Stimulated activated naive CD8-positive, alpha-beta T cell treated with anti-CD3 and anti-CD28 coated beads, Interleukin-15, Interleukin-2, amounts not matched to agents 100 ng/mL and 50 ng/mL, for 24 hours (primary cell): ENCODE measurements around the gene NDE1.
A peak's percentile ranks its signal among the peaks of the same experiment; 100 is the strongest.

Source experiments
- H3K27ac Mint-ChIP-seq: one replicate; pipeline ENCODE4 v1.8.0; 2021; ENCODE audit warnings: mild to moderate bottlenecking, mixed read lengths
- H3K27me3 Mint-ChIP-seq: one replicate; pipeline ENCODE4 v1.8.0; 2021; ENCODE audit warnings: mixed read lengths
- H3K36me3 Mint-ChIP-seq: one replicate; pipeline ENCODE4 v1.8.0; 2021; ENCODE audit warnings: low read depth, mixed read lengths
- H3K4me1 Mint-ChIP-seq: one replicate; pipeline ENCODE4 v1.8.0; 2021; ENCODE audit warnings: low read depth, mixed read lengths
- H3K4me3 Mint-ChIP-seq: one replicate; pipeline ENCODE4 v1.8.0; 2021; ENCODE audit warnings: mild to moderate bottlenecking, mixed read lengths
- H3K9me3 Mint-ChIP-seq: one replicate; pipeline ENCODE4 v1.8.0; 2021; ENCODE audit warnings: mixed read lengths

The NDE1 gene

GRCh38 chr16:15613676-15614075 lies 36.4 kb upstream of the NDE1 start:
- Mint-ChIP-seq H3K36me3 (peaks cover 69% of the 10 kb centered on the region), H3K9me3 (no peaks in the 10 kb centered on the region), H3K4me1 (peaks cover 8% of the 10 kb centered on the region), H3K27me3 (no peaks in the 10 kb centered on the region), H3K27ac (no peak overlapping the region), H3K4me3 (no peak overlapping the region)

GRCh38 chr16:15616012-15616411 lies 34.0 kb upstream of the NDE1 start:
- no peaks in the 10 kb centered on the region for H3K4me1 Mint-ChIP-seq
- no peaks in the 10 kb centered on the region for H3K9me3 Mint-ChIP-seq
- no peak overlapping the region for H3K27ac Mint-ChIP-seq
- peaks cover 68% of the 10 kb centered on the region for H3K36me3 Mint-ChIP-seq
- H3K4me3 Mint-ChIP-seq = no peak overlapping the region
- H3K27me3 Mint-ChIP-seq = no peaks in the 10 kb centered on the region

GRCh38 chr16:15616475-15617165 lies 33.4 kb upstream of the NDE1 start:
- Mint-ChIP-seq H3K9me3 (no peaks in the 10 kb centered on the region), H3K4me1 (no peaks in the 10 kb centered on the region), H3K36me3 (peaks cover 70% of the 10 kb centered on the region), H3K27me3 (no peaks in the 10 kb centered on the region), H3K27ac (no peak overlapping the region), H3K4me3 (no peak overlapping the region)

GRCh38 chr16:15617901-15618300 lies 32.1 kb upstream of the NDE1 start:
- Mint-ChIP-seq H3K27ac (peak overlapping the region; percentile 49), H3K36me3 (peaks cover 72% of the 10 kb centered on the region), H3K27me3 (no peaks in the 10 kb centered on the region), H3K4me1 (no peaks in the 10 kb centered on the region), H3K9me3 (no peaks in the 10 kb centered on the region), H3K4me3 (no peak overlapping the region)

- no peak overlapping the region for H3K4me3 Mint-ChIP-seq
- no peaks in the 10 kb centered on the region for H3K9me3 Mint-ChIP-seq
- no peaks in the 10 kb centered on the region for H3K27me3 Mint-ChIP-seq
- no peaks in the 10 kb centered on the region for H3K4me1 Mint-ChIP-seq
- H3K27ac Mint-ChIP-seq = peak overlapping the region; percentile 49
- peaks cover 70% of the 10 kb centered on the region for H3K36me3 Mint-ChIP-seq
Observed at GRCh38 chr16:15618392-15618791, 31.7 kb upstream of the NDE1 start.

GRCh38 chr16:15620611-15621195 lies 29.3 kb upstream of the NDE1 start:
- Mint-ChIP-seq H3K27me3 (no peaks in the 10 kb centered on the region), H3K4me3 (no peak overlapping the region), H3K36me3 (peaks cover 80% of the 10 kb centered on the region), H3K9me3 (no peaks in the 10 kb centered on the region), H3K4me1 (peaks cover 9% of the 10 kb centered on the region), H3K27ac (peak overlapping the region; percentile 41)

GRCh38 chr16:15621456-15621855 lies 28.6 kb upstream of the NDE1 start:
- H3K27ac Mint-ChIP-seq = no peak overlapping the region
- peaks cover 78% of the 10 kb centered on the region for H3K36me3 Mint-ChIP-seq
- peaks cover 9% of the 10 kb centered on the region for H3K4me1 Mint-ChIP-seq
- no peak overlapping the region for H3K4me3 Mint-ChIP-seq
- no peaks in the 10 kb centered on the region for H3K9me3 Mint-ChIP-seq
- H3K27me3 Mint-ChIP-seq = no peaks in the 10 kb centered on the region

- Mint-ChIP-seq H3K4me1 (peaks cover 9% of the 10 kb centered on the region), H3K27me3 (no peaks in the 10 kb centered on the region), H3K36me3 (peaks cover 73% of the 10 kb centered on the region), H3K27ac (no peak overlapping the region), H3K4me3 (no peak overlapping the region), H3K9me3 (no peaks in the 10 kb centered on the region)
Observed at GRCh38 chr16:15621889-15622288, 28.2 kb upstream of the NDE1 start.

- Mint-ChIP-seq H3K4me1 (peaks cover 47% of the 10 kb centered on the region), H3K9me3 (no peaks in the 10 kb centered on the region), H3K36me3 (peaks cover 80% of the 10 kb centered on the region), H3K27ac (no peak overlapping the region), H3K27me3 (no peaks in the 10 kb centered on the region), H3K4me3 (no peak overlapping the region)
Observed at GRCh38 chr16:15631730-15632409, 18.2 kb upstream of the NDE1 start.

GRCh38 chr16:15635926-15636325 lies 14.1 kb upstream of the NDE1 start:
- H3K27ac Mint-ChIP-seq = peak overlapping the region; percentile 86
- H3K4me3 Mint-ChIP-seq = peak overlapping the region; percentile 48
- peaks cover 85% of the 10 kb centered on the region for H3K4me1 Mint-ChIP-seq
- H3K36me3 Mint-ChIP-seq = peaks cover 83% of the 10 kb centered on the region
- no peaks in the 10 kb centered on the region for H3K9me3 Mint-ChIP-seq
- H3K27me3 Mint-ChIP-seq = no peaks in the 10 kb centered on the region

- Mint-ChIP-seq H3K27ac (peak overlapping the region; percentile 86), H3K9me3 (no peaks in the 10 kb centered on the region), H3K36me3 (peaks cover 79% of the 10 kb centered on the region), H3K4me3 (peak overlapping the region; percentile 48), H3K4me1 (peaks cover 90% of the 10 kb centered on the region), H3K27me3 (no peaks in the 10 kb centered on the region)
Observed at GRCh38 chr16:15636392-15636873, 13.6 kb upstream of the NDE1 start.

GRCh38 chr16:15639061-15639568 lies 10.9 kb upstream of the NDE1 start:
- Mint-ChIP-seq H3K4me1 (peaks cover 82% of the 10 kb centered on the region), H3K27me3 (no peaks in the 10 kb centered on the region), H3K36me3 (peaks cover 55% of the 10 kb centered on the region), H3K27ac (peak overlapping the region; percentile 97), H3K4me3 (peak overlapping the region; percentile 76), H3K9me3 (no peaks in the 10 kb centered on the region)

- Mint-ChIP-seq H3K36me3 (peaks cover 37% of the 10 kb centered on the region), H3K27me3 (no peaks in the 10 kb centered on the region), H3K4me1 (peaks cover 76% of the 10 kb centered on the region), H3K9me3 (no peaks in the 10 kb centered on the region), H3K27ac (peak overlapping the region; percentile 97), H3K4me3 (peak overlapping the region; percentile 92)
Observed at GRCh38 chr16:15640966-15641365, 9.1 kb upstream of the NDE1 start.

- H3K27me3 Mint-ChIP-seq = no peaks in the 10 kb centered on the region
Observed at GRCh38 chr16:15641753-15642556, 8.1 kb upstream of the NDE1 start.

More at GRCh38 chr16:15641753-15642556, 8.1 kb upstream of the NDE1 start:
- no peaks in the 10 kb centered on the region for H3K9me3 Mint-ChIP-seq
- H3K36me3 Mint-ChIP-seq = peaks cover 27% of the 10 kb centered on the region
- peak overlapping the region; percentile 97 for H3K27ac Mint-ChIP-seq
- peaks cover 70% of the 10 kb centered on the region for H3K4me1 Mint-ChIP-seq
- H3K4me3 Mint-ChIP-seq = peak overlapping the region; percentile 92
